Lower leg skin (tissue), 3 donors: ENCODE data around the gene LRRC63.

Experiments
- CTCF ChIP-seq, 3 donors: fragments of 450-650 bp; IDR thresholded peaks; one replicate each; pipeline ENCODE4 v1.5.1; 2016; ENCODE audit warnings: antibody characterized with exemption in 3 of 3, mild to moderate bottlenecking in 3 of 3, moderate library complexity in 2 of 3
- POLR2A ChIP-seq, 2 donors: fragments of 450-650 bp; IDR thresholded peaks; one replicate each; pipeline ENCODE4 v1.6.1; 2016 to 2017; ENCODE audit warnings: antibody characterized with exemption in 2 of 2, mild to moderate bottlenecking in 1 of 2, moderate library complexity in 1 of 2

- TF ChIP-seq CTCF (IDR thresholded peaks at IDR 0.05) = no peak
- TF ChIP-seq POLR2A (IDR thresholded peaks at IDR 0.05) = no peak
Observed at GRCh38 chr13:46313024-46313423, 101.3 kb downstream of the LRRC63 start.
